GM10266 (cell line): ENCODE results near the gene WNT2B.
"Not testable (repeated sequence)": the region's sequence is repeated elsewhere in the genome, so short reads cannot be mapped to it uniquely, and the experiment has no call there.

Experiments
- DNase-seq: peaks from one replicate; pipeline ENCODE4 v3.0.0; 2012; ENCODE audit errors: extremely low spot score
- CTCF ChIP-seq: IDR thresholded peaks from 2 replicates; pipeline ENCODE4 v1.5.1; 2012; ENCODE audit warnings: mild to moderate bottlenecking, low read depth; ENCODE audit not compliant: control insufficient read depth, insufficient read depth; ENCODE audit errors: missing control alignments

The WNT2B gene

GRCh38 chr1:112508278-112509004 is at the start of gene WNT2B:
WNT2B (plus strand) TSS chr1:112508965; CDS start chr1:112509263, 298 bp downstream.
- DNase-seq = peak; percentile 74
- TF ChIP-seq CTCF = no peak

GRCh38 chr1:112460615-112461014 is 48.1 kb upstream of the WNT2B start:
- TF ChIP-seq CTCF = no peak

GRCh38 chr1:112461200-112461871 is 47.4 kb upstream of the WNT2B start:
- no peak for TF ChIP-seq CTCF
- no peak for DNase-seq

More at GRCh38 chr1:112460615-112461014, 48.1 kb upstream of the WNT2B start:
- DNase-seq = no peak

GRCh38 chr1:112462953-112463279 is 45.8 kb upstream of the WNT2B start:
- no peak for TF ChIP-seq CTCF
- no peak for DNase-seq

GRCh38 chr1:112464501-112464900 is 44.3 kb upstream of the WNT2B start:
- DNase-seq = no peak
- no peak for TF ChIP-seq CTCF

- TF ChIP-seq CTCF = no peak
- no peak for DNase-seq
Observed at GRCh38 chr1:112465122-112465521, 43.6 kb upstream of the WNT2B start.

GRCh38 chr1:112466078-112466660 is 42.6 kb upstream of the WNT2B start:
- peak; percentile 77 for DNase-seq
- peak; percentile 88 for TF ChIP-seq CTCF

GRCh38 chr1:112470324-112470723 is 38.4 kb upstream of the WNT2B start:
- DNase-seq = not testable (repeated sequence)
